Colonic mucosa (tissue), 4 donors: Measurements from ENCODE around the gene DOCK2. TPM values are rescaled to one million over a fixed set of nuclear protein-coding genes. Genes with fewer than 3 reads are reported as not detected.

Experiments
- DNase-seq: peaks from one replicate; pipeline ENCODE4 v3.0.0-alpha.2; 2020
- H3K27ac ChIP-seq: fragments of 200-600 bp; one replicate; pipeline ENCODE4 v1.8.0; 2021
- H3K27me3 ChIP-seq: fragments of 200-600 bp; one replicate; pipeline ENCODE4 v1.8.0; 2021
- H3K36me3 ChIP-seq: fragments of 200-600 bp; one replicate; pipeline ENCODE4 v1.8.0; 2021
- H3K4me1 ChIP-seq: fragments of 200-600 bp; one replicate; pipeline ENCODE4 v1.8.0; 2021; ENCODE audit warnings: mild to moderate bottlenecking
- H3K4me3 ChIP-seq: fragments of 200-600 bp; one replicate; pipeline ENCODE4 v1.8.0; 2021
- H3K9ac ChIP-seq, 2 donors: one replicate each; pipeline ENCODE4 v1.7.0; 2013; ENCODE audit warnings: control low read depth in 2 of 2, low read depth in 2 of 2, low read length in 2 of 2
- H3K9me3 ChIP-seq: fragments of 200-600 bp; one replicate; pipeline ENCODE4 v1.8.0; 2021
- CTCF ChIP-seq: fragments of 200-600 bp; IDR thresholded peaks from one replicate; pipeline ENCODE4 v1.8.0; 2022; ENCODE audit warnings: antibody characterized with exemption, mild to moderate bottlenecking
- intact Hi-C: fragments of 100-400 bp; cut with DNase I; formaldehyde crosslinking; loops from one replicate; pipeline ENCODE4 v1.14.1; 2022
- total RNA-seq, 2 donors: library from RNA; stranded (reverse); fragmentation: NEBNext Ultra II Directional in 1 of 2; extraction: Animal tissue kit (Norgen Biotek cat#: 25700) in 1 of 2; gene quantifications; one replicate each; pipeline ENCODE4 v1.2.1, GENCODE V29; 2021
- donor health status: healthy.
- donor health status: DM: no; HTN: no; CAD: no.
- donor health status: DM: no; HTN: no; CAD: no.

The DOCK2 gene
- total RNA-seq, 2 donors from 2014 or later = 4.8 to 6.0 TPM

- DNase-seq = no peak
- no peak for TF ChIP-seq CTCF
- H3K27me3 ChIP-seq = no peaks in the 10 kb centered on the region
- no peak overlapping the region for H3K4me3 ChIP-seq
- no peaks in the 10 kb centered on the region for H3K9me3 ChIP-seq
- H3K9ac ChIP-seq = no peak overlapping the region
- H3K4me1 ChIP-seq = no peaks in the 10 kb centered on the region
- no peaks in the 10 kb centered on the region for H3K36me3 ChIP-seq
- intact Hi-C loops = no loop called here
- no peak overlapping the region for H3K27ac ChIP-seq
Measured at GRCh38 chr5:170056561-170057267, 419.6 kb downstream of the DOCK2 start.

GRCh38 chr5:170057311-170057710, 420.2 kb downstream of the DOCK2 start:
- Histone ChIP-seq H3K4me3 (no peak overlapping the region), H3K36me3 (no peaks in the 10 kb centered on the region), H3K4me1 (no peaks in the 10 kb centered on the region), H3K9ac (no peak overlapping the region), H3K27ac (no peak overlapping the region), H3K9me3 (no peaks in the 10 kb centered on the region), H3K27me3 (no peaks in the 10 kb centered on the region)
- DNase-seq = no peak
- intact Hi-C loops = no loop called here
- TF ChIP-seq CTCF = no peak

GRCh38 chr5:170059221-170059620, 422.1 kb downstream of the DOCK2 start:
- no peaks in the 10 kb centered on the region for H3K9me3 ChIP-seq
- H3K4me3 ChIP-seq = no peak overlapping the region
- TF ChIP-seq CTCF = no peak
- no peaks in the 10 kb centered on the region for H3K27me3 ChIP-seq
- no peak overlapping the region for H3K9ac ChIP-seq
- intact Hi-C loops = no loop called here
- DNase-seq = no peak
- H3K36me3 ChIP-seq = no peaks in the 10 kb centered on the region
- H3K4me1 ChIP-seq = no peaks in the 10 kb centered on the region
- H3K27ac ChIP-seq = no peak overlapping the region

- Histone ChIP-seq H3K27ac (no peak overlapping the region), H3K4me1 (no peaks in the 10 kb centered on the region), H3K9ac (no peak overlapping the region), H3K27me3 (no peaks in the 10 kb centered on the region), H3K9me3 (no peaks in the 10 kb centered on the region), H3K36me3 (no peaks in the 10 kb centered on the region), H3K4me3 (no peak overlapping the region)
- intact Hi-C loops = no loop called here
- TF ChIP-seq CTCF = no peak
- DNase-seq = no peak
Measured at GRCh38 chr5:170067152-170067551, 430.1 kb downstream of the DOCK2 start.

- intact Hi-C loops = no loop called here
Measured at GRCh38 chr5:170067574-170068170, 430.6 kb downstream of the DOCK2 start.

More at GRCh38 chr5:170067574-170068170, 430.6 kb downstream of the DOCK2 start:
- no peak overlapping the region for H3K4me3 ChIP-seq
- H3K9ac ChIP-seq = no peak overlapping the region
- no peaks in the 10 kb centered on the region for H3K4me1 ChIP-seq
- no peak overlapping the region for H3K27ac ChIP-seq
- DNase-seq = no peak
- no peak for TF ChIP-seq CTCF
- H3K27me3 ChIP-seq = no peaks in the 10 kb centered on the region
- H3K36me3 ChIP-seq = no peaks in the 10 kb centered on the region
- no peaks in the 10 kb centered on the region for H3K9me3 ChIP-seq
